Esophagus squamous epithelium (tissue), 5 donors: Measurements from ENCODE around the gene FOXC1. TPM values are rescaled to one million over a fixed set of nuclear protein-coding genes. Genes with fewer than 3 reads are reported as not detected.

Source experiments
- DNase-seq: peaks from one replicate; lab custom pipeline; 2025; lab: John Stamatoyannopoulos, UW
- H3K27ac ChIP-seq, 4 donors: fragments of 200-600 bp; sonication (generic); one replicate each; pipeline ENCODE4 v1.5.1; 2016 to 2019; ENCODE audit warnings: mild to moderate bottlenecking in 1 of 4
- H3K27me3 ChIP-seq, 4 donors: fragments of 200-600 bp; sonication (generic); 1 replicate in 3 of 4; 2 replicates in 1 of 4; pipeline versions ENCODE4 v1.5.1 to v1.6.0; 2017 to 2021; ENCODE audit warnings: antibody characterized with exemption in 1 of 4
- H3K36me3 ChIP-seq, 3 donors: fragments of 200-600 bp; sonication (generic); one replicate each; pipeline ENCODE4 v1.5.1; 2016 to 2019
- H3K4me1 ChIP-seq, 3 donors: fragments of 200-600 bp; sonication (generic); one replicate each; pipeline ENCODE4 v1.5.1; 2017 to 2019
- H3K4me3 ChIP-seq, 4 donors: fragments of 200-600 bp; sonication (generic); 1 replicate in 3 of 4; 2 replicates in 1 of 4; pipeline ENCODE4 v1.5.1; 2016 to 2019; ENCODE audit warnings: mild to moderate bottlenecking in 2 of 4, moderate library complexity in 1 of 4
- H3K9me3 ChIP-seq, 3 donors: fragments of 200-600 bp; sonication (generic); one replicate each; pipeline ENCODE4 v1.5.1; 2016 to 2019
- POLR2A ChIP-seq, 4 donors: fragments of 450-650 bp; IDR thresholded peaks; one replicate each; pipeline ENCODE4 v1.6.1; 2017; ENCODE audit warnings: antibody characterized with exemption in 4 of 4, mild to moderate bottlenecking in 4 of 4, moderate library complexity in 3 of 4
- WGBS, 2 donors: methylation state at CpG; one replicate each; pipeline ENCODE4 v1.1.5; 2018; 5-methylcytosine and 5-hydroxymethylcytosine counted together
- intact Hi-C: fragments of 100-400 bp; cut with DNase I; formaldehyde crosslinking; loops from one replicate; pipeline ENCODE4 v1.15.0; 2022
- total RNA-seq, 4 donors: library from RNA; depleted of rRNA; stranded (reverse); fragments of >200 nt; gene quantifications; one replicate each; pipeline ENCODE4 v1.1.0, GENCODE V29; 2016
- TF ChIP-seq, protein P1 (sequence below), 6 experiments: fragments of 450-650 bp in 4 of 6; fragments of 200-600 bp in 2 of 6; sonication (generic) in 2 of 6; IDR thresholded peaks; one replicate each; pipeline ENCODE4 v1.5.1; 2016 to 2019; ENCODE audit warnings: antibody characterized with exemption in 6 of 6, mild to moderate bottlenecking in 4 of 6, moderate library complexity in 4 of 6
- donor health status: DM: yes; HTN: yes; CAD: no.

The FOXC1 gene
- total RNA-seq, 4 donors from 2014 or later: 2.2 to 6.0 (median 3.4) TPM

DNA sequence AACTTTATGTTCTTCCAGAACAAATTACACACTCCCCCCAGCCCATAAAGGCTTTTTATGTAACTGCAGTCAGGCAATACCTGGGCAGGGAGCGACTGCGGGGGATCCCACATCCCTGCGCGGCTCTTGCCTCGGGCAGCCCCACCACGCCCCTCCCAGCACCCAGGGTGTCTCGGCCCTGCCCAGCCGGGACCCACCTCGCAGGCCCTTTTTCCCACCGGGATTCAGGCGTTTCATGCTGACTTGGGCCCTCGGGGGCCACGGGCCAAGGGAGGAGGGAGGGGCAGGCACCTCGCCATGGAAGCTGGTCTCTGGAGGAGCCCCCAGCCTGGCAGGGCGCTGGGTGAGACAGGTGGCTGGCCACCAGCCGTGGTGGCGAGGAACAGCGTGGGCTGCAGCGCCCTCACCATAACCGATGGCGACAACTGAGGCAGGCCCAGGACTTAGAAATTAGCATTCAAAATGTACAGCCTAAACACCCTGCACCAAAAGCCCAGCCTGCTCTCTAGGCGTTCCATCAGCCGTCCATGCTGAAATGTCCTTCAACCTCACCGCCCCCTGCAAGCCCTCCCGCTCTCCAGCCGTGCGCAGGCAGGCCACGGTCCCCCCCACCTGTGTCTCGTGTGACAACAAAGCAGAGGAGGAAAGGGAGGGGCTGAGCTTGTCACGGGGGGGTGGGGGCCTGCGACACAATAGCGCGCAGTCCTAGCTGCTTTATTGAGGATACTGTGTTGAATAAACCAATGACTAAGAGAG is 15.1 kb upstream of the FOXC1 start:
- Histone ChIP-seq H3K9me3 (no peaks in the 10 kb centered on the region), H3K4me3 (no peak overlapping the region), H3K4me1 (peaks cover 0 to 8% (median 7%) of the 10 kb centered on the region in 3 donors), H3K36me3 (no peaks in the 10 kb centered on the region), H3K27me3 (peaks cover 0 to 97% (median 1%) of the 10 kb centered on the region in 4 donors), H3K27ac (no peak overlapping the region)
- 76 to 87% methylated on average over 3 to 31 of the region's 33 CpGs for WGBS, 2 donors
- no peak for TF ChIP-seq POLR2A (IDR thresholded peaks at IDR 0.05)
- TF ChIP-seq, protein P1, sequence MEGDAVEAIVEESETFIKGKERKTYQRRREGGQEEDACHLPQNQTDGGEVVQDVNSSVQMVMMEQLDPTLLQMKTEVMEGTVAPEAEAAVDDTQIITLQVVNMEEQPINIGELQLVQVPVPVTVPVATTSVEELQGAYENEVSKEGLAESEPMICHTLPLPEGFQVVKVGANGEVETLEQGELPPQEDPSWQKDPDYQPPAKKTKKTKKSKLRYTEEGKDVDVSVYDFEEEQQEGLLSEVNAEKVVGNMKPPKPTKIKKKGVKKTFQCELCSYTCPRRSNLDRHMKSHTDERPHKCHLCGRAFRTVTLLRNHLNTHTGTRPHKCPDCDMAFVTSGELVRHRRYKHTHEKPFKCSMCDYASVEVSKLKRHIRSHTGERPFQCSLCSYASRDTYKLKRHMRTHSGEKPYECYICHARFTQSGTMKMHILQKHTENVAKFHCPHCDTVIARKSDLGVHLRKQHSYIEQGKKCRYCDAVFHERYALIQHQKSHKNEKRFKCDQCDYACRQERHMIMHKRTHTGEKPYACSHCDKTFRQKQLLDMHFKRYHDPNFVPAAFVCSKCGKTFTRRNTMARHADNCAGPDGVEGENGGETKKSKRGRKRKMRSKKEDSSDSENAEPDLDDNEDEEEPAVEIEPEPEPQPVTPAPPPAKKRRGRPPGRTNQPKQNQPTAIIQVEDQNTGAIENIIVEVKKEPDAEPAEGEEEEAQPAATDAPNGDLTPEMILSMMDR (IDR thresholded peaks at IDR 0.05): no peak
- intact Hi-C loops: loop anchor here (5.0 kb wide), 1 partner anchor 1158 kb away; the partner anchor contains the start of gene MYLK4
- no peak for DNase-seq

DNA sequence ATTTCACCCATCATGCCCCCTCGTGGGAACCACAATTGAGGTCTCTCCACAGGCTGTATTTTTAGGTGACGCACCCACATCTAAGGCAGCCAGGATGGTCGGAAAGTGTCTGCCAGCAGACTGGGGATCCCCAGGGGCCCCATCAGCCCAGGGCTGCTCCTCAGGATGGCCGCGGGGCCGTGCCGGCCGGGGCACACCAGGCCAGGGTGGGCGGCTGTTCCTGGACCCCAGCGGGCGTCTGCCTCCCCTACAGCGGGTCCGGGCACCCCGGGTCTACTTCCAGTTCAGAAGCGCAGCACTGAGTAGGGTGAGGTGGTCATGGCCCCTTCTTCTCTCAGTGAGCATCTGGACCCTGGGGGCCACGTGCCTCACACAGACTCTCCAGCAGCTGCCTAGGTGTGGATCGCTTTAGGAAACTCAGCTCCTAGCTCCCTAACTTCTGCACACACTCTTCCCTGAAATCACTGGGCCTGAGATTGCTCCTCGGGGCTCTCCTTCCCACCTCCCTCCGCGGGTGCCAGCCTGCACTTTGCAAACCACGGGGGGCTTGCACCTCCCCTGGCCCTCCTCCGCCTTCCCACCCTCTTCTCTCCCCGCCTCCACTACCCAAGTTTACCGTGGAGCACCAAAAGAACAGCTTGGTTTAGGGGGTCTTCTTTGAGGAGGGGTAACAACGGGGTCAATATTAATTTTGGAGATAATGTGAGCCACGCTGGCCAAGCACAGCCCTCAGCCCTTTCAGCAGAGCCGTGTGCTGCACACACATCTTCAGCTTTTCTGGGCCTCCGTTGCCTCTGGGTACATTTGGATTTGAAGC is 14.2 kb upstream of the FOXC1 start:
- TF ChIP-seq, protein P1 (IDR thresholded peaks at IDR 0.05): no peak
- no peak for TF ChIP-seq POLR2A (IDR thresholded peaks at IDR 0.05)
- Histone ChIP-seq H3K27ac (no peak overlapping the region), H3K9me3 (no peaks in the 10 kb centered on the region), H3K36me3 (no peaks in the 10 kb centered on the region), H3K4me1 (peaks cover 0 to 8% (median 7%) of the 10 kb centered on the region in 3 donors), H3K27me3 (peaks cover 0 to 95% (median 1%) of the 10 kb centered on the region in 4 donors), H3K4me3 (peak overlapping the region in 1 of 4 donors; percentile 50)
- no peak for DNase-seq
- WGBS, 2 donors: 54 to 66% methylated on average over 11 to 23 of the region's 28 CpGs
- intact Hi-C loops: loop anchor here (5.0 kb wide), 1 partner anchor 1157 kb away; the partner anchor contains the start of gene MYLK4

DNA sequence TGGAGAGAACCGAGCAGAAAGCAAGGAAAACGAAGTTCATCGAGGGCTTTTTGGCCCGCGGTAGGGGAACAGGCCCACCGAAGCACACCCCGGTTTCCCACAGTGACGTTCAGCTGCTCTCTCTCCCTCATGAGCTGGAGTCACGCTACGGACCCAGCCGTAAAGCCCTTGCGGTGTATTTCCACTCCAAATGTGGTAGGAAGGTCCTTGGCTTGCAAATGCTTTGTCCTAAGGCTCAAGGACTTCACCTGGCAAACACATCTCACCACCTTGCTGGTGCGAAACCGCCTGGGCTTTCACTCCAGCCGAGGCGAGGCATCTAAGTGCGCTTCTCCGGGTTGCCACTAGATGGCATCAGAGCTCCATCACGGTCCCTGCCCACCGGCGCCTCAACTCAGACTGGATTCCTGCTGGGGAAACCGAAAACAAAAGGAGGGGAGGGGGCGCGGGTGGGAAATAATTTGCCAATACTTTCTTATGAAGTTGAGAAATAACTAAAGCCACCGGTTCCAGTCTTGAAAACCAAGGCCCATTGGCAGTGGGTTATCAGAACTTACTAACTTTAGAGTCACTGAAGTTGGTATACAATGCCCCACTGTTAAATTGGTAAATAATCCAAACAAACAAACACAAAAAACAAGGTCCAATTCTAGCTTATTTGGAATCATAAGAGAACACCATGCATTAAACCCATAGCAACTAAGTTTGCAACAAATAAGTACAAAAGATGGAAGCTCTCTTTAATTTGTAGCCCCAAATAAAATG is 13.4 kb upstream of the FOXC1 start:
- Histone ChIP-seq H3K36me3 (no peaks in the 10 kb centered on the region), H3K27ac (no peak overlapping the region), H3K9me3 (no peaks in the 10 kb centered on the region), H3K27me3 (peaks cover 0 to 95% (median 1%) of the 10 kb centered on the region in 4 donors), H3K4me1 (peaks cover 0 to 8% (median 7%) of the 10 kb centered on the region in 3 donors), H3K4me3 (peak overlapping the region in 1 of 4 donors; percentile 50)
- 16 to 17% methylated on average over 8 to 24 of the region's 25 CpGs for whole genome bisulfite sequencing, 2 donors
- TF ChIP-seq, protein P1 (IDR thresholded peaks at IDR 0.05): peak; percentile 60 to 95 (median 94)
- no peak for TF ChIP-seq POLR2A (IDR thresholded peaks at IDR 0.05)
- DNase-seq: no peak
- intact Hi-C loops: loop anchor here (5.0 kb wide), 1 partner anchor 1156 kb away; the partner anchor contains the start of gene MYLK4

DNA sequence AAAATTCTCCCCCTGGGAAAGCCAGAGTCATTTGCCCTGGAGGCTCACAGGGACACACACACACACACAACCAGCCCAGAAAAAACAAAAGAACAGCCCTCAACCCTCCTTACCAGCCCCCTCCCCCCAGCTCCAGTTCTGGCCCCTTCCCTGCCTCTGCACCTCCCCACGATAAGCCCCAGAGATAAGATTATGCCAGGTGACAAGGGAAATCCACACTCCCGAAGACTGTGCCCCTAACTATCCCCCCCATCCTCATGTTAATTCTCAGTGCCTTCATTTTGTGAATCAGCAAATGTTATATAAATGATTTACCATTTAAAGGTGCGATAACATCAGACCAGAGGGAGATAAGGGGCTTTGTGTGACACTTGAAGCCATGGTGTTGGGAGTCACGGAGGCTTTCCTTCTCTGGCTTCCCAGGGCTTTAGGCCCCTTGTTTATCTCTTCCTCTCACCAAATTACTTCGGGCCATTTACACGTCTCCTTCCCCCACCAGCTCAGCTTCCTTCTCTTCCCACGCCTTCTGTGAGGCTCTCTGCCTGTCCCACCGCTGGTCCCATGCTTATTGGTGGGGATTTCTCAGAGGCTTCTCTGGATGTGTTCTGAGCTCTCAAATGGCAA is 12.5 kb upstream of the FOXC1 start:
- Histone ChIP-seq H3K4me3 (no peak overlapping the region), H3K36me3 (no peaks in the 10 kb centered on the region), H3K4me1 (peaks cover 0 to 8% (median 7%) of the 10 kb centered on the region in 3 donors), H3K27ac (no peak overlapping the region), H3K27me3 (peaks cover 0 to 96% (median 1%) of the 10 kb centered on the region in 4 donors), H3K9me3 (no peaks in the 10 kb centered on the region)
- TF ChIP-seq, protein P1 (IDR thresholded peaks at IDR 0.05): no peak
- no peak for TF ChIP-seq POLR2A (IDR thresholded peaks at IDR 0.05)
- no peak for DNase-seq
- WGBS, 2 donors: 78 to 79% methylated on average over 7 to 8 of the region's 8 CpGs
- intact Hi-C loops: loop anchor here (5.0 kb wide), 1 partner anchor 1155 kb away; the partner anchor contains the start of gene MYLK4
